BLaER1 treated with 17β-estradiol and CSF1 and Interleukin-3, amounts not matched to agents 10 nM and 100 nM (cell line): ENCODE measurements around the gene TRIM3.

Experiments
- H3K27ac ChIP-seq, 11 experiments: shearing (Covaris generic); formaldehyde crosslinking; 2 replicates each; pipeline ENCODE4 v1.8.1; 2022
- H3K27me3 ChIP-seq, 11 experiments: shearing (Covaris generic); formaldehyde crosslinking; 2 replicates each; pipeline ENCODE4 v1.8.1; 2022
- H3K36me3 ChIP-seq, 11 experiments: shearing (Covaris generic); formaldehyde crosslinking; 2 replicates each; pipeline ENCODE4 v1.8.1; 2022
- H3K4me1 ChIP-seq, 10 experiments: shearing (Covaris generic); formaldehyde crosslinking; 2 replicates each; pipeline ENCODE4 v1.8.1; 2022
- H3K4me2 ChIP-seq, 11 experiments: shearing (Covaris generic); formaldehyde crosslinking; 2 replicates each; pipeline ENCODE4 v1.8.1; 2022
- H3K4me3 ChIP-seq, 10 experiments: shearing (Covaris generic); formaldehyde crosslinking; 2 replicates each; pipeline ENCODE4 v1.8.1; 2022
- H3K9ac ChIP-seq, 11 experiments: shearing (Covaris generic); formaldehyde crosslinking; 2 replicates each; pipeline ENCODE4 v1.8.1; 2022
- H3K9me3 ChIP-seq, 11 experiments: shearing (Covaris generic); formaldehyde crosslinking; replicated peaks in 1 of 11; 2 replicates each; pipeline ENCODE4 v1.8.1; 2022
- H4K20me1 ChIP-seq, 11 experiments: shearing (Covaris generic); formaldehyde crosslinking; 2 replicates each; pipeline ENCODE4 v1.8.1; 2022
- Cebpa-rat ChIP-seq, 11 experiments: shearing (Covaris generic); IDR thresholded peaks; 2 replicates each; pipeline ENCODE4 v1.8.1; 2022

TRIM3 gene

GRCh38 chr11:6455070-6455469 is 18.7 kb downstream of the TRIM3 start:
- no peak overlapping the region for H3K4me2 ChIP-seq

GRCh38 chr11:6453152-6453551 is 20.6 kb downstream of the TRIM3 start:
- no peak overlapping the region for H3K4me2 ChIP-seq
- peaks cover 50 to 99% (median 78%) of the 10 kb centered on the region in 11 experiments for H3K36me3 ChIP-seq

More at GRCh38 chr11:6455070-6455469, 18.7 kb downstream of the TRIM3 start:
- H3K4me1 ChIP-seq, result no peaks in the 10 kb centered on the region
- H4K20me1 ChIP-seq, result peaks cover 0 to 5% (median 0%) of the 10 kb centered on the region in 11 experiments; a peak in 3 of 22 replicates
- no peak overlapping the region for H3K27ac ChIP-seq
- TF ChIP-seq Cebpa-rat (IDR thresholded peaks at IDR 0.05), result no peak
- H3K4me3 ChIP-seq, result no peak overlapping the region
- no peaks in the 10 kb centered on the region for H3K9me3 ChIP-seq
- peaks cover 43 to 100% (median 70%) of the 10 kb centered on the region in 11 experiments for H3K36me3 ChIP-seq
- H3K27me3 ChIP-seq, result no peaks in the 10 kb centered on the region
- H3K9ac ChIP-seq, result no peak overlapping the region

GRCh38 chr11:6452219-6452618 is 21.5 kb downstream of the TRIM3 start:
- H3K36me3 ChIP-seq, result peaks cover 50 to 99% (median 73%) of the 10 kb centered on the region in 11 experiments
- TF ChIP-seq Cebpa-rat (IDR thresholded peaks at IDR 0.05), result no peak

More at GRCh38 chr11:6453152-6453551, 20.6 kb downstream of the TRIM3 start:
- no peaks in the 10 kb centered on the region for H3K4me1 ChIP-seq
- H3K27ac ChIP-seq, result no peak overlapping the region
- H3K9ac ChIP-seq, result no peak overlapping the region
- H4K20me1 ChIP-seq, result peaks cover 0 to 15% (median 0%) of the 10 kb centered on the region in 11 experiments; a peak in 2 of 22 replicates
- H3K9me3 ChIP-seq, result no peaks in the 10 kb centered on the region
- H3K27me3 ChIP-seq, result no peaks in the 10 kb centered on the region
- no peak for TF ChIP-seq Cebpa-rat (IDR thresholded peaks at IDR 0.05)
- no peak overlapping the region for H3K4me3 ChIP-seq

GRCh38 chr11:6448574-6448973 is 25.2 kb downstream of the TRIM3 start:
- H3K36me3 ChIP-seq, result peaks cover 20 to 62% (median 38%) of the 10 kb centered on the region in 11 experiments
- no peak for TF ChIP-seq Cebpa-rat (IDR thresholded peaks at IDR 0.05)
- no peaks in the 10 kb centered on the region for H3K9me3 ChIP-seq
- H4K20me1 ChIP-seq, result 0 out of 22 replicates have a peak, but pooled peaks cover 0 to 9% (median 0%) of the 10 kb centered on the region in 11 experiments
- no peak overlapping the region for H3K27ac ChIP-seq
- H3K9ac ChIP-seq, result no peak overlapping the region
- no peak overlapping the region for H3K4me2 ChIP-seq
- H3K27me3 ChIP-seq, result no peaks in the 10 kb centered on the region
- H3K4me1 ChIP-seq, result no peaks in the 10 kb centered on the region
- no peak overlapping the region for H3K4me3 ChIP-seq

More at GRCh38 chr11:6452219-6452618, 21.5 kb downstream of the TRIM3 start:
- H3K4me1 ChIP-seq, result no peaks in the 10 kb centered on the region
- H3K4me3 ChIP-seq, result no peak overlapping the region
- H3K9ac ChIP-seq, result no peak overlapping the region
- no peaks in the 10 kb centered on the region for H3K27me3 ChIP-seq
- H3K4me2 ChIP-seq, result no peak overlapping the region
- no peak overlapping the region for H3K27ac ChIP-seq
- H4K20me1 ChIP-seq, result peaks cover 0 to 15% (median 0%) of the 10 kb centered on the region in 11 experiments; a peak in 1 of 22 replicates
- no peaks in the 10 kb centered on the region for H3K9me3 ChIP-seq

GRCh38 chr11:6443269-6444003 is 30.3 kb downstream of the TRIM3 start:
- no peak overlapping the region for H3K4me2 ChIP-seq
- H3K36me3 ChIP-seq, result peaks cover 0 to 11% (median 0%) of the 10 kb centered on the region in 11 experiments; a peak in 5 of 22 replicates
- peaks cover 0 to 9% (median 4%) of the 10 kb centered on the region in 10 experiments; a peak in 10 of 20 replicates for H3K4me1 ChIP-seq
- H3K4me3 ChIP-seq, result no peak overlapping the region
- H3K27me3 ChIP-seq, result no peaks in the 10 kb centered on the region
- 0 out of 22 replicates have a peak overlapping the region, but pooled peaks of 1 of the 11 experiments have one; percentile 9 for H3K9ac ChIP-seq
- H3K27ac ChIP-seq, result no peak overlapping the region
- H4K20me1 ChIP-seq, result no peaks in the 10 kb centered on the region
- no peaks in the 10 kb centered on the region for H3K9me3 ChIP-seq
- no peak for TF ChIP-seq Cebpa-rat (IDR thresholded peaks at IDR 0.05)

- peaks cover 9 to 19% (median 14%) of the 10 kb centered on the region in 10 experiments; a peak in 18 of 20 replicates for H3K4me1 ChIP-seq
- no peaks in the 10 kb centered on the region for H3K9me3 ChIP-seq
- H3K27me3 ChIP-seq, result no peaks in the 10 kb centered on the region
- no peaks in the 10 kb centered on the region for H4K20me1 ChIP-seq
- peaks cover 0 to 2% (median 0%) of the 10 kb centered on the region in 11 experiments; a peak in 2 of 22 replicates for H3K36me3 ChIP-seq
- no peak overlapping the region for H3K27ac ChIP-seq
- H3K4me3 ChIP-seq, result no peak overlapping the region
- TF ChIP-seq Cebpa-rat (IDR thresholded peaks at IDR 0.05), result no peak
- no peak overlapping the region for H3K4me2 ChIP-seq
- no peak overlapping the region for H3K9ac ChIP-seq
These were observed 31.3 kb downstream of the TRIM3 start for GRCh38 chr11:6442441-6442840.

- Histone ChIP-seq H3K4me3 (no peak within 1 kb of the TSS), H3K9me3 (no peaks in the 10 kb centered on the region), H3K4me1 (peaks cover 17 to 31% (median 22%) of the 10 kb centered on the region in 10 experiments), H3K27me3 (no peaks in the 10 kb centered on the region), H3K9ac (no peak within 1 kb of the TSS), H3K36me3 (no peaks in the 10 kb centered on the region), H3K27ac (no peak within 1 kb of the TSS), H3K4me2 (no peak within 1 kb of the TSS), H4K20me1 (no peaks in the 10 kb centered on the region)
- TF ChIP-seq Cebpa-rat (IDR thresholded peaks at IDR 0.05), result no peak
These were observed 32.8 kb downstream of the TRIM3 start, which contains the start of gene HPX for GRCh38 chr11:6440906-6441358. TSS of gene HPX (minus strand) at chr11:6440987. CDS start at chr11:6440963, 24 bp downstream.

GRCh38 chr11:6438979-6439571 is 34.7 kb downstream of the TRIM3 start:
- Histone ChIP-seq H3K27me3 (no peaks in the 10 kb centered on the region), H3K4me2 (peak overlapping the region in 2 of 11 experiments; percentile 64 to 76; a peak in 4 of 22 replicates), H3K9ac (no peak overlapping the region), H3K9me3 (no peaks in the 10 kb centered on the region), H3K4me3 (no peak overlapping the region), H3K27ac (no peak overlapping the region), H4K20me1 (no peaks in the 10 kb centered on the region), H3K4me1 (peaks cover 20 to 50% (median 38%) of the 10 kb centered on the region in 10 experiments), H3K36me3 (no peaks in the 10 kb centered on the region)
- TF ChIP-seq Cebpa-rat (IDR thresholded peaks at IDR 0.05), result no peak

- no peak overlapping the region for H3K9ac ChIP-seq
- H3K9me3 ChIP-seq, result no peaks in the 10 kb centered on the region
- no peaks in the 10 kb centered on the region for H4K20me1 ChIP-seq
- H3K4me1 ChIP-seq, result peaks cover 22 to 61% (median 47%) of the 10 kb centered on the region in 10 experiments
- H3K27ac ChIP-seq, result no peak overlapping the region; a peak in 1 of 22 replicates
- H3K36me3 ChIP-seq, result no peaks in the 10 kb centered on the region
- peak overlapping the region; percentile 14 to 76 (median 38); a peak in 20 of 22 replicates for H3K4me2 ChIP-seq
- H3K4me3 ChIP-seq, result no peak overlapping the region
- no peaks in the 10 kb centered on the region for H3K27me3 ChIP-seq
- no peak for TF ChIP-seq Cebpa-rat (IDR thresholded peaks at IDR 0.05)
These were observed 35.7 kb downstream of the TRIM3 start for GRCh38 chr11:6437993-6438392.
